Adipocyte (in vitro differentiated cells): ENCODE data around the gene PLXNA1.

Experiments used
- DNase-seq: peaks from one replicate; pipeline ENCODE4 v3.0.0-alpha.2; 2015; ENCODE audit warnings: low read depth
- H3K27me3 ChIP-seq: replicated peaks from 2 replicates; pipeline ENCODE4 v1.7.0; 2013; ENCODE audit warnings: mild to moderate bottlenecking, low read length, moderate library complexity; ENCODE audit not compliant: control insufficient read depth, insufficient read depth
- H3K36me3 ChIP-seq: 2 replicates; pipeline ENCODE4 v1.7.0; 2013; ENCODE audit warnings: low read length, mild to moderate bottlenecking, moderate library complexity; ENCODE audit not compliant: control insufficient read depth, insufficient read depth, severe bottlenecking
- H3K4me1 ChIP-seq: 2 replicates; pipeline ENCODE4 v1.7.0; 2013; ENCODE audit warnings: mild to moderate bottlenecking, low read length, moderate library complexity; ENCODE audit not compliant: control insufficient read depth, insufficient read depth
- H3K4me3 ChIP-seq: 2 replicates; pipeline ENCODE4 v1.7.0; 2013; ENCODE audit warnings: mild to moderate bottlenecking, low read length, moderate library complexity
- H3K9ac ChIP-seq: 2 replicates; pipeline ENCODE4 v1.7.0; 2013; ENCODE audit warnings: mild to moderate bottlenecking, low read length, moderate library complexity
- H3K9me3 ChIP-seq: 2 replicates; pipeline ENCODE4 v1.7.0; 2013; ENCODE audit warnings: mild to moderate bottlenecking, low read length, moderate library complexity; ENCODE audit not compliant: control insufficient read depth

The PLXNA1 gene

GRCh38 chr3:126941721-126942270 is 41.1 kb upstream of the PLXNA1 start:
- DNase-seq = no peak
- Histone ChIP-seq H3K4me1 (peaks cover 13% of the 10 kb centered on the region), H3K27me3 (no peaks in the 10 kb centered on the region), H3K9ac (no peak overlapping the region), H3K36me3 (no peaks in the 10 kb centered on the region), H3K4me3 (no peak overlapping the region), H3K9me3 (no peaks in the 10 kb centered on the region)

- no peaks in the 10 kb centered on the region for H3K36me3 ChIP-seq
- no peak overlapping the region for H3K9ac ChIP-seq
- no peaks in the 10 kb centered on the region for H3K9me3 ChIP-seq
- H3K4me1 ChIP-seq = peaks cover under 1% of the 10 kb centered on the region
- H3K27me3 ChIP-seq = no peaks in the 10 kb centered on the region
- no peak for DNase-seq
- H3K4me3 ChIP-seq = no peak overlapping the region
These were observed 38.6 kb upstream of the PLXNA1 start for GRCh38 chr3:126944089-126944965.

GRCh38 chr3:126945171-126945721 is 37.7 kb upstream of the PLXNA1 start:
- Histone ChIP-seq H3K36me3 (no peaks in the 10 kb centered on the region), H3K27me3 (no peaks in the 10 kb centered on the region), H3K4me3 (no peak overlapping the region), H3K4me1 (no peaks in the 10 kb centered on the region), H3K9me3 (no peaks in the 10 kb centered on the region), H3K9ac (no peak overlapping the region)
- no peak for DNase-seq

GRCh38 chr3:126945891-126946290 is 37.0 kb upstream of the PLXNA1 start:
- H3K9ac ChIP-seq = no peak overlapping the region
- DNase-seq = no peak

GRCh38 chr3:126946405-126946804 is 36.5 kb upstream of the PLXNA1 start:
- DNase-seq = no peak
- Histone ChIP-seq H3K4me3 (no peak overlapping the region), H3K36me3 (no peaks in the 10 kb centered on the region)

More at GRCh38 chr3:126945891-126946290, 37.0 kb upstream of the PLXNA1 start:
- Histone ChIP-seq H3K4me3 (no peak overlapping the region), H3K36me3 (no peaks in the 10 kb centered on the region), H3K9me3 (no peaks in the 10 kb centered on the region), H3K4me1 (no peaks in the 10 kb centered on the region), H3K27me3 (no peaks in the 10 kb centered on the region)

GRCh38 chr3:126947429-126947828 is 35.5 kb upstream of the PLXNA1 start:
- H3K36me3 ChIP-seq = no peaks in the 10 kb centered on the region
- DNase-seq = no peak
- H3K9ac ChIP-seq = no peak overlapping the region
- H3K9me3 ChIP-seq = no peaks in the 10 kb centered on the region
- no peaks in the 10 kb centered on the region for H3K27me3 ChIP-seq
- H3K4me1 ChIP-seq = no peaks in the 10 kb centered on the region
- no peak overlapping the region for H3K4me3 ChIP-seq

More at GRCh38 chr3:126946405-126946804, 36.5 kb upstream of the PLXNA1 start:
- no peaks in the 10 kb centered on the region for H3K27me3 ChIP-seq
- no peaks in the 10 kb centered on the region for H3K9me3 ChIP-seq
- H3K4me1 ChIP-seq = no peaks in the 10 kb centered on the region
- no peak overlapping the region for H3K9ac ChIP-seq

GRCh38 chr3:126948980-126949535 is 33.9 kb upstream of the PLXNA1 start:
- Histone ChIP-seq H3K9ac (no peak overlapping the region), H3K4me1 (peaks cover 7% of the 10 kb centered on the region), H3K4me3 (no peak overlapping the region), H3K36me3 (no peaks in the 10 kb centered on the region), H3K9me3 (no peaks in the 10 kb centered on the region), H3K27me3 (no peaks in the 10 kb centered on the region)
- DNase-seq = no peak

GRCh38 chr3:126951561-126951960 is 31.4 kb upstream of the PLXNA1 start:
- Histone ChIP-seq H3K4me1 (peaks cover 12% of the 10 kb centered on the region), H3K27me3 (no peaks in the 10 kb centered on the region), H3K9ac (no peak overlapping the region), H3K4me3 (no peak overlapping the region), H3K9me3 (no peaks in the 10 kb centered on the region), H3K36me3 (no peaks in the 10 kb centered on the region)
- no peak for DNase-seq

- Histone ChIP-seq H3K27me3 (no peaks in the 10 kb centered on the region), H3K4me1 (peaks cover 12% of the 10 kb centered on the region), H3K9me3 (no peaks in the 10 kb centered on the region), H3K4me3 (no peak overlapping the region), H3K9ac (no peak overlapping the region), H3K36me3 (no peaks in the 10 kb centered on the region)
- no peak for DNase-seq
These were observed 30.5 kb upstream of the PLXNA1 start for GRCh38 chr3:126952261-126952982.

- no peak for DNase-seq
- Histone ChIP-seq H3K4me1 (peaks cover 12% of the 10 kb centered on the region), H3K36me3 (no peaks in the 10 kb centered on the region), H3K27me3 (no peaks in the 10 kb centered on the region), H3K4me3 (no peak overlapping the region), H3K9ac (no peak overlapping the region), H3K9me3 (no peaks in the 10 kb centered on the region)
These were observed 29.8 kb upstream of the PLXNA1 start for GRCh38 chr3:126952983-126953660.
